ENCODE data around the gene CSRP3.

DNA sequence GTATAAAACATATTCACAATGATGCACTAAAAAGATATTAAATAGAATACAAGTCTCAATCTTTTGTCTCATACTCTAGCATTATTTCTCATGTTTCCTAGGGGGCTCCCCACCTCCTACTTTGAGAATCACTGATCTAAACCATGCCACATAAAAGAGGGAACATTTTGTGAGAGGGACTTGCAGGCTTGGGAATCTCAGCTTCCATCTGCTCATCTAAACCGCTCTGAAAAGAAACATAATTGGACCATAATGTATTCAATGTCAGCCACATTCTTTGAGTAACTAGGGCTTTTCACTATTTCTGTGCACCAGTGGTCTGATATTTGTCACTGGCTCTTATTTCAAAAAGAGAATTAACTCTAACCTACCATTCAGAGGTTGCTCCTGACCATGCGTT is 6.4 kb upstream of the CSRP3 start:
- TF ChIP-seq CTCF (IDR thresholded peaks at IDR 0.05) (no peak), POLR2A (IDR thresholded peaks at IDR 0.05) (no peak)
